Psoas muscle (tissue), 8 donors: ENCODE measurements around the gene PCLO. TPM values are rescaled to one million over a fixed set of nuclear protein-coding genes. Genes with fewer than 3 reads are reported as not detected.

Source experiments
- ATAC-seq, 4 donors: fragments of 200-7000 bp; cut with Tn5 transposase; one replicate each; pipeline ENCODE4 v1.9.1; 2020; ENCODE audit warnings: moderate library complexity in 3 of 4, mild to moderate bottlenecking in 2 of 4
- DNase-seq, 2 donors: peaks; one replicate each; pipeline ENCODE4 v3.0.0-alpha.2; 2020
- H3K27ac ChIP-seq: fragments of 200-600 bp; one replicate; pipeline ENCODE4 v1.8.0; 2022
- H3K27me3 ChIP-seq, 3 donors: fragments of 200-600 bp in 1 of 3; one replicate each; pipeline versions ENCODE4 v1.6.1 to v1.8.0; 2013 to 2022; ENCODE audit warnings: low read length in 2 of 3, mild to moderate bottlenecking in 2 of 3, moderate library complexity in 1 of 3; ENCODE audit not compliant: insufficient read depth in 3 of 3
- H3K36me3 ChIP-seq, 2 donors: fragments of 200-600 bp in 1 of 2; one replicate each; pipeline versions ENCODE4 v1.6.1 to v1.8.0; 2013 to 2022; ENCODE audit warnings: low read depth in 1 of 2, mild to moderate bottlenecking in 1 of 2, moderate library complexity in 1 of 2; ENCODE audit not compliant: insufficient read depth in 1 of 2
- H3K4me1 ChIP-seq: fragments of 200-600 bp; one replicate; pipeline ENCODE4 v1.8.0; 2022
- H3K4me3 ChIP-seq: fragments of 200-600 bp; one replicate; pipeline ENCODE4 v1.8.0; 2022; ENCODE audit warnings: mild to moderate bottlenecking
- H3K9me3 ChIP-seq: fragments of 200-600 bp; one replicate; pipeline ENCODE4 v1.8.0; 2022
- CTCF ChIP-seq: fragments of 200-600 bp; IDR thresholded peaks from one replicate; pipeline ENCODE4 v1.8.0; 2022; ENCODE audit warnings: antibody characterized with exemption
- WGBS, 3 donors: extraction: QIAGEN DNeasy Blood & Tissue Kit; methylation state at CpG; one replicate each; pipeline versions ENCODE4 v1.1.6 to v1.1.7; 2013; 5-methylcytosine and 5-hydroxymethylcytosine counted together
- intact Hi-C, 2 donors: fragments of 100-400 bp; cut with DNase I; formaldehyde crosslinking; loops; one replicate each; pipeline versions ENCODE4 v1.11.0 to v1.14.2; 2022
- polyA plus RNA-seq, 3 donors: library from polyadenylated mRNA; stranded (reverse); fragments of 200-250 nt; gene quantifications; one replicate each; pipeline ENCODE4 v1.2.3, GENCODE V29; 2013
- total RNA-seq, 4 donors: library from RNA; stranded (reverse); fragmentation: NEBNext Ultra II Directional in 2 of 4; extraction: Animal tissue kit (Norgen Biotek cat#: 25700) in 2 of 4; gene quantifications; one replicate each; pipeline versions ENCODE4 v1.2.1 to v1.2.4, GENCODE V29; 2021 to 2023
- donor health status: healthy with polysubstance abuse.
- donor health status: DM: no; HTN: no; CAD: no; lungs with moderate emphysema.
- donor health status: Bipolar disorder and iron deficiency.
- donor health status: healthy.
- donor health status: DM: yes; HTN: yes; CAD: no.
- donor health status: DM: no; HTN: no; CAD: no.
- donor health status: DM: no; HTN: no; CAD: no.
- donor health status: DM: yes; HTN: yes; CAD: no.

PCLO gene
- total and polyA plus RNA-seq, 7 donors, result 0.03 to 0.46 (median 0.08) TPM; not detected in 3

GRCh38 chr7:82965088-82966036 is 197.3 kb downstream of the PCLO start:
- no peak for DNase-seq
- no peak for TF ChIP-seq CTCF
- Histone ChIP-seq H3K36me3 (no peaks in the 10 kb centered on the region), H3K4me3 (no peak overlapping the region), H3K27ac (no peak overlapping the region), H3K9me3 (no peaks in the 10 kb centered on the region), H3K27me3 (no peaks in the 10 kb centered on the region), H3K4me1 (no peaks in the 10 kb centered on the region)
- intact Hi-C loops, result no loop called here
- WGBS, 3 donors, result 89 to 94% (median 93%) methylated on average over 2 of the region's 2 CpGs
- no peak for ATAC-seq

GRCh38 chr7:82964150-82964882 is 198.4 kb downstream of the PCLO start:
- Histone ChIP-seq H3K4me3 (no peak overlapping the region), H3K9me3 (no peaks in the 10 kb centered on the region), H3K27ac (no peak overlapping the region), H3K27me3 (no peaks in the 10 kb centered on the region), H3K36me3 (no peaks in the 10 kb centered on the region), H3K4me1 (no peaks in the 10 kb centered on the region)
- no peak for TF ChIP-seq CTCF
- ATAC-seq, result no peak
- 90 to 100% (median 92%) methylated on average over 1 of the region's 1 CpG for WGBS, 3 donors
- no peak for DNase-seq
- intact Hi-C loops, result no loop called here

GRCh38 chr7:82961240-82961639 is 201.4 kb downstream of the PCLO start:
- no peak for ATAC-seq
- 66 to 78% (median 74%) methylated on average over 3 of the region's 3 CpGs for WGBS, 3 donors
- Histone ChIP-seq H3K27me3 (no peaks in the 10 kb centered on the region), H3K4me1 (no peaks in the 10 kb centered on the region), H3K27ac (no peak overlapping the region), H3K36me3 (no peaks in the 10 kb centered on the region), H3K9me3 (no peaks in the 10 kb centered on the region), H3K4me3 (no peak overlapping the region)
- intact Hi-C loops, result no loop called here
- no peak for DNase-seq
- no peak for TF ChIP-seq CTCF

- no peak for TF ChIP-seq CTCF
- Histone ChIP-seq H3K4me3 (no peak overlapping the region), H3K27me3 (no peaks in the 10 kb centered on the region), H3K9me3 (no peaks in the 10 kb centered on the region), H3K27ac (no peak overlapping the region), H3K4me1 (no peaks in the 10 kb centered on the region), H3K36me3 (no peaks in the 10 kb centered on the region)
- WGBS, 3 donors, result 59 to 75% (median 61%) methylated on average over 2 of the region's 2 CpGs
- intact Hi-C loops, result no loop called here
- DNase-seq (no peak), ATAC-seq (no peak)
Observed at GRCh38 chr7:82959528-82959927, 203.2 kb downstream of the PCLO start.
